Measurements from ENCODE around the gene DOCK3.

DNA sequence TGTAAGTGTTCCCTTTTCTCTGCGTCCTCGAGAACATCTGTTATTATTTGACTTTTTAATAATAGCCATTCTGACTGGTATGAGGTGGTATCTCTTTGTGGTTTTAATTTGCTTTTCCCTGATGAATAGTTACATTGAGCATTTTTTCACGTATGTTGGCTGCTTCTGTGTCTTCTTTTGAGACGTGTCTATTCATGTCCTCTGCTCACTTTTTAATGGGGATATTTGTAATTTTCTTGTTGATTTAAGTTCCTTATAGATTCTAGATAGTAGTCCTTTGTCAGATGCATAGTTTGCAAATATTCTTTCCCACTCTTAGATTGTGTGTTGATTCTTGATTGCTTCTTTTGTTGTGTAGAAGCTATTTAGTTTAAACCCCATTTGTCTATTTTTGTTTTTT, 179.2 kb downstream of the DOCK3 start:
- TF ChIP-seq, protein P1, sequence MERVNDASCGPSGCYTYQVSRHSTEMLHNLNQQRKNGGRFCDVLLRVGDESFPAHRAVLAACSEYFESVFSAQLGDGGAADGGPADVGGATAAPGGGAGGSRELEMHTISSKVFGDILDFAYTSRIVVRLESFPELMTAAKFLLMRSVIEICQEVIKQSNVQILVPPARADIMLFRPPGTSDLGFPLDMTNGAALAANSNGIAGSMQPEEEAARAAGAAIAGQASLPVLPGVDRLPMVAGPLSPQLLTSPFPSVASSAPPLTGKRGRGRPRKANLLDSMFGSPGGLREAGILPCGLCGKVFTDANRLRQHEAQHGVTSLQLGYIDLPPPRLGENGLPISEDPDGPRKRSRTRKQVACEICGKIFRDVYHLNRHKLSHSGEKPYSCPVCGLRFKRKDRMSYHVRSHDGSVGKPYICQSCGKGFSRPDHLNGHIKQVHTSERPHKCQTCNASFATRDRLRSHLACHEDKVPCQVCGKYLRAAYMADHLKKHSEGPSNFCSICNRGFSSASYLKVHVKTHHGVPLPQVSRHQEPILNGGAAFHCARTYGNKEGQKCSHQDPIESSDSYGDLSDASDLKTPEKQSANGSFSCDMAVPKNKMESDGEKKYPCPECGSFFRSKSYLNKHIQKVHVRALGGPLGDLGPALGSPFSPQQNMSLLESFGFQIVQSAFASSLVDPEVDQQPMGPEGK (CRISPR knock-in tag; IDR thresholded peaks at IDR 0.05; ENCODE audit: borderline replicate concordance) = no peak
- TF ChIP-seq ARNTL (CRISPR knock-in tag; IDR thresholded peaks at IDR 0.05; ENCODE audit: borderline replicate concordance, low read depth) (no peak), SNAI2 (CRISPR knock-in tag; IDR thresholded peaks at IDR 0.05) (no peak), ZFP3 (CRISPR knock-in tag; IDR thresholded peaks at IDR 0.05) (no peak)
